GM12878 (cell line): ENCODE results near the gene NME7. TPM values are rescaled to one million over a fixed set of nuclear protein-coding genes. Genes with fewer than 3 reads are reported as not detected.

ENCODE experiments used
- ATAC-seq: fragments of 200-7000 bp; cut with Tn5 transposase; 3 replicates; pipeline ENCODE4 v1.9.1; 2020; ENCODE audit warnings: mild to moderate bottlenecking, moderate library complexity
- BruUV-seq: library from RNA; stranded (reverse); fragments of 400-500 nt; replicated peaks from 2 replicates; lab custom pipeline; 2021; lab: Mats Ljungman, UMichigan
- CTCF ChIA-PET: fragments of 300-600 bp; sonication (Branson Sonifier 250); formaldehyde crosslinking; extraction: SDS; loops from one replicate; lab custom pipeline; 2021; ENCODE audit warnings: inconsistent platforms; lab: Yijun Ruan, JAX
- POLR2A ChIA-PET: fragments of 350-600 bp; formaldehyde crosslinking; extraction: SDS; loops from one replicate; lab custom pipeline; 2021; ENCODE audit warnings: inconsistent platforms; lab: Charles Lee
- RAD21 ChIA-PET: fragments of 300-600 bp; sonication (Branson Sonifier 250); formaldehyde crosslinking; loops from one replicate; lab custom pipeline; 2023; ENCODE audit warnings: antibody characterized with exemption; ENCODE audit not compliant: unreplicated experiment; lab: Charles Lee
- SMC1A ChIA-PET: fragments of 300-600 bp; sonication (Branson Sonifier 250); formaldehyde crosslinking; loops from one replicate; lab custom pipeline; 2023; ENCODE audit not compliant: unreplicated experiment, uncharacterized antibody; lab: Charles Lee
- DNase-seq: peaks from one replicate; pipeline ENCODE4 v3.0.0-alpha.2; 2011; ENCODE audit warnings: low read depth, low spot score
- FAIRE-seq: peaks from 3 replicates; lab custom pipeline; 2011; peaks lifted over from hg19 to GRCh38; lab: Jason Lieb, UNC
- H2AFZ ChIP-seq: 2 replicates; pipeline ENCODE4 v1.6.0; 2011; ENCODE audit warnings: low read depth, low read length, control low read depth; ENCODE audit not compliant: control insufficient read depth
- H3K27ac ChIP-seq: 2 replicates; pipeline ENCODE4 v1.5.1; 2011; ENCODE audit warnings: control low read depth; ENCODE audit not compliant: control insufficient read depth, insufficient read depth
- H3K27me3 ChIP-seq, 2 experiments: replicated peaks in 1 of 2; 2 replicates each; pipeline versions ENCODE4 v1.6.0 to v1.6.1; 2011; ENCODE audit warnings: low read length in 1 of 2; ENCODE audit not compliant: control insufficient read depth in 2 of 2, insufficient read depth in 2 of 2
- H3K36me3 ChIP-seq, 2 experiments: 2 replicates each; pipeline ENCODE4 v1.5.1; 2011; ENCODE audit warnings: low read length in 1 of 2; ENCODE audit not compliant: control insufficient read depth in 2 of 2, insufficient read depth in 2 of 2
- H3K4me1 ChIP-seq: 2 replicates; pipeline ENCODE4 v1.6.1; 2011; ENCODE audit warnings: mild to moderate bottlenecking, low read length, moderate library complexity, mixed read lengths; ENCODE audit not compliant: control insufficient read depth, insufficient read depth
- H3K4me2 ChIP-seq: 2 replicates; pipeline ENCODE4 v1.6.0; 2011; ENCODE audit warnings: control low read depth; ENCODE audit not compliant: control insufficient read depth, insufficient read depth
- H3K4me3 ChIP-seq: fragments of 200-600 bp; sonication (generic); 2 replicates; pipeline ENCODE4 v1.5.1; 2016
- H3K79me2 ChIP-seq: 2 replicates; pipeline ENCODE4 v1.6.0; 2011; ENCODE audit warnings: low read length; ENCODE audit not compliant: control insufficient read depth, insufficient read depth
- H3K9ac ChIP-seq: 2 replicates; pipeline ENCODE4 v1.8.0; 2011; ENCODE audit warnings: low read length, control low read depth, mixed read lengths; ENCODE audit not compliant: control insufficient read depth, insufficient read depth
- H3K9me3 ChIP-seq: replicated peaks from 3 replicates; pipeline ENCODE4 v1.5.1; 2011; ENCODE audit warnings: mild to moderate bottlenecking, low read length; ENCODE audit not compliant: control insufficient read depth, insufficient read depth
- H4K20me1 ChIP-seq: 2 replicates; pipeline ENCODE4 v1.6.0; 2011; ENCODE audit not compliant: control insufficient read depth, insufficient read depth
- CREM ChIP-seq: IDR thresholded peaks from 2 replicates; pipeline ENCODE4 v1.6.1; 2014; ENCODE audit warnings: antibody characterized with exemption, low read depth
- EZH2 ChIP-seq: IDR thresholded peaks from 2 replicates; pipeline ENCODE4 v1.6.1; 2012; ENCODE audit warnings: low read depth, mild to moderate bottlenecking, control low read depth, inconsistent platforms, low read length, borderline replicate concordance; ENCODE audit not compliant: control insufficient read depth
- MEF2A ChIP-seq: IDR thresholded peaks from 2 replicates; pipeline ENCODE4 v1.6.1; 2011; ENCODE audit warnings: low read depth, mild to moderate bottlenecking, low read length, moderate library complexity; ENCODE audit not compliant: insufficient read depth
- RAD21 ChIP-seq: IDR thresholded peaks from 2 replicates; pipeline ENCODE4 v1.6.1; 2011; ENCODE audit warnings: mild to moderate bottlenecking, low read depth, low read length, moderate library complexity; ENCODE audit not compliant: insufficient read depth
- RELA ChIP-seq: fragments of 450-650 bp; IDR thresholded peaks from 2 replicates; pipeline ENCODE4 v1.8.0; 2014; ENCODE audit warnings: borderline replicate concordance; ENCODE audit not compliant: partially characterized antibody
- SMC3 ChIP-seq: IDR thresholded peaks from 2 replicates; pipeline ENCODE4 v1.6.1; 2011; ENCODE audit warnings: low read length, improper control_type of control experiment, borderline replicate concordance
- TCF7 ChIP-seq: IDR thresholded peaks from 2 replicates; pipeline ENCODE4 v1.6.1; 2014; ENCODE audit warnings: antibody characterized with exemption, borderline replicate concordance
- ZNF687 ChIP-seq: fragments of 450-650 bp; IDR thresholded peaks from 2 replicates; pipeline ENCODE4 v1.6.1; 2017; ENCODE audit warnings: mild to moderate bottlenecking, moderate library complexity
- WGBS: methylation state at CpG from one replicate; pipeline ENCODE4 v1.1.6; 2016; ENCODE audit warnings: low lambda C conversion rate; ENCODE audit not compliant: insufficient replicate concordance, insufficient coverage; ENCODE audit errors: missing lambda C conversion rate; 5-methylcytosine and 5-hydroxymethylcytosine counted together
- in situ Hi-C: fragments of 300-500 bp; cut with MboI; formaldehyde crosslinking; loops from 9 replicates; pipeline ENCODE4 v1.14.3; 2018; ENCODE audit warnings: mixed read lengths
- intact Hi-C: fragments of 100-400 bp; cut with micrococcal nuclease; formaldehyde crosslinking; loops from one replicate; pipeline ENCODE4 v1.14.2; 2022; ENCODE audit not compliant: unreplicated experiment
- polyA plus RNA-seq, 11 experiments: library from polyadenylated mRNA; depleted of rRNA in 4 of 11; unstranded in 6 of 11; stranded (reverse) in 5 of 11; fragments of >200 nt; fragmentation: Nextera tagmentation in 4 of 11; fragmentation: Illumina TruSeq in 1 of 11; extraction: Ambion mirVana in 4 of 11; extraction: Trizol in 1 of 11; gene quantifications; 1 replicate in 1 of 11; 2 replicates in 10 of 11; pipeline versions ENCODE4 v1.2.1 to v1.2.3, GENCODE V29; 2011 to 2016; ENCODE audit warnings: inconsistent platforms in 2 of 11, missing spikeins in 2 of 11, low read depth in 1 of 11
- total RNA-seq, 4 experiments: library from RNA; depleted of rRNA in 3 of 4; stranded (reverse); fragments of >200 nt in 3 of 4; fragmentation: Illumina TruSeq in 1 of 4; extraction: Trizol in 1 of 4; gene quantifications; 2 replicates each; pipeline versions ENCODE4 v1.2.1 to v1.2.3, GENCODE V29; 2013 to 2021

Gene NME7
- total and polyA plus RNA-seq, 10 of the 15 experiments (the other 5 are each of a cell fraction or from before 2014, with no cell fraction given), result 1.5 to 15.6 (median 7.2) TPM

GRCh38 chr1:169330927-169331326 lies 36.7 kb downstream of the NME7 start (continued):
- TF ChIP-seq SMC3 (no peak), CREM (no peak)

- Histone ChIP-seq H3K27ac (no peak overlapping the region), H3K4me1 (no peaks in the 10 kb centered on the region), H3K79me2 (no peaks in the 10 kb centered on the region), H2AFZ (no peak overlapping the region), H3K4me3 (no peak overlapping the region), H3K9ac (no peak overlapping the region), H4K20me1 (no peaks in the 10 kb centered on the region), H3K9me3 (no peaks in the 10 kb centered on the region), H3K27me3 (no peaks in the 10 kb centered on the region), H3K4me2 (no peak overlapping the region), H3K36me3 (no peaks in the 10 kb centered on the region)
- FAIRE-seq (no peak), DNase-seq (no peak), ATAC-seq (no peak)
- intact Hi-C loops, result no loop called here
- BruUV-seq, result no TSS peak
- no peak for TF ChIP-seq RELA
- TF ChIP-seq TCF7, result no peak
- no peak for TF ChIP-seq SMC3
- TF ChIP-seq RAD21, result no peak
- POLR2A ChIA-PET, result no interaction called here
- CTCF ChIA-PET, result interaction anchor here (1.2 kb wide), 1 partner anchor 218 kb away, joined by 4 read pairs; no protein-coding TSS in a partner anchor
- WGBS, result 85% methylated on average over 1 of the region's 1 CpG
- RAD21 ChIA-PET, result interaction anchor here (0.7 kb wide), 1 partner anchor 210 kb away, joined by 3 read pairs; no protein-coding TSS in a partner anchor
- SMC1A ChIA-PET, result no interaction called here
- in situ Hi-C loops, result no loop called here
Measured at GRCh38 chr1:169329383-169329782, 38.2 kb downstream of the NME7 start.

GRCh38 chr1:169327875-169328274 lies 39.7 kb downstream of the NME7 start:
- no peaks in the 10 kb centered on the region for H3K4me1 ChIP-seq
- ChIA-PET RAD21 (no interaction called here), CTCF (interaction anchor here (1.7 kb wide), 1 partner anchor 20 kb away, joined by 10 read pairs; no protein-coding TSS in a partner anchor)
- TF ChIP-seq ZNF687 (no peak), MEF2A (no peak), EZH2 (no peak)

More at GRCh38 chr1:169327875-169328274, 39.7 kb downstream of the NME7 start:
- no peak overlapping the region for H3K4me2 ChIP-seq
- H3K4me3 ChIP-seq, result no peak overlapping the region
- no peaks in the 10 kb centered on the region for H3K79me2 ChIP-seq
- no peak overlapping the region for H2AFZ ChIP-seq
- H3K9ac ChIP-seq, result no peak overlapping the region
- WGBS, result 86% methylated on average over 2 of the region's 2 CpGs
- no peak overlapping the region for H3K27ac ChIP-seq
- ChIA-PET POLR2A (no interaction called here), SMC1A (no interaction called here)
- no peak for FAIRE-seq
- H3K9me3 ChIP-seq, result no peaks in the 10 kb centered on the region
- no peak for DNase-seq
- no peaks in the 10 kb centered on the region for H4K20me1 ChIP-seq
- intact Hi-C loops, result no loop called here
- in situ Hi-C loops, result no loop called here
- no peaks in the 10 kb centered on the region for H3K36me3 ChIP-seq
- BruUV-seq, result no TSS peak
- H3K27me3 ChIP-seq, result no peaks in the 10 kb centered on the region
- ATAC-seq, result no peak
